Mesenchymal stem cell (in vitro differentiated cells and primary cell): ENCODE data around the gene SDR39U1.
"Not testable (repeated sequence)": the region's sequence is repeated elsewhere in the genome, so short reads cannot be mapped to it uniquely, and the experiment has no call there.

Experiments
- DNase-seq: peaks from one replicate; pipeline ENCODE4 v3.0.0-alpha.2; 2013
- H2AFZ ChIP-seq: one replicate; pipeline ENCODE4 v1.6.1; 2013; ENCODE audit warnings: low read depth, mild to moderate bottlenecking, control low read depth, inconsistent platforms, low read length, moderate library complexity
- H2AK5ac ChIP-seq: 2 replicates; pipeline ENCODE4 v1.6.1; 2013; ENCODE audit warnings: low read length, moderate library complexity, mild to moderate bottlenecking, inconsistent platforms; ENCODE audit not compliant: severe bottlenecking
- H2BK120ac ChIP-seq: one replicate; pipeline ENCODE4 v1.6.1; 2013; ENCODE audit warnings: low read depth, mild to moderate bottlenecking, inconsistent platforms, low read length, moderate library complexity
- H2BK12ac ChIP-seq, 2 experiments: one replicate each; pipeline ENCODE4 v1.6.1; 2013; ENCODE audit warnings: inconsistent platforms in 2 of 2, low read length in 2 of 2, mild to moderate bottlenecking in 2 of 2, moderate library complexity in 2 of 2, control low read depth in 1 of 2
- H2BK15ac ChIP-seq: one replicate; pipeline ENCODE4 v1.6.1; 2013; ENCODE audit warnings: mild to moderate bottlenecking, low read depth, inconsistent platforms; ENCODE audit not compliant: poor library complexity, severe bottlenecking
- H2BK5ac ChIP-seq: 2 replicates; pipeline ENCODE4 v1.6.1; 2013; ENCODE audit warnings: low read depth, mild to moderate bottlenecking, low read length, control low read depth, inconsistent platforms; ENCODE audit not compliant: poor library complexity, severe bottlenecking
- H3K14ac ChIP-seq, 2 experiments: one replicate each; pipeline ENCODE4 v1.6.1; 2013; ENCODE audit warnings: inconsistent platforms in 2 of 2, low read length in 2 of 2, control low read depth in 1 of 2, mild to moderate bottlenecking in 1 of 2, moderate library complexity in 1 of 2
- H3K18ac ChIP-seq, 2 experiments: one replicate each; pipeline ENCODE4 v1.6.1; 2013; ENCODE audit warnings: inconsistent platforms in 2 of 2, low read length in 2 of 2, control low read depth in 1 of 2, low read depth in 1 of 2, mild to moderate bottlenecking in 1 of 2
- H3K23ac ChIP-seq, 2 experiments: one replicate each; pipeline ENCODE4 v1.6.1; 2013; ENCODE audit warnings: inconsistent platforms in 2 of 2, low read length in 2 of 2, mild to moderate bottlenecking in 2 of 2, moderate library complexity in 2 of 2, control low read depth in 1 of 2
- H3K27ac ChIP-seq: 2 replicates; pipeline ENCODE4 v1.5.1; 2013; ENCODE audit warnings: mild to moderate bottlenecking, moderate library complexity, low read length, control low read depth, inconsistent platforms; ENCODE audit not compliant: poor library complexity, severe bottlenecking
- H3K27me3 ChIP-seq, 2 experiments: 2 replicates each; pipeline versions ENCODE4 v1.6.1 to v1.7.0; 2013; ENCODE audit warnings: low read length in 2 of 2, mild to moderate bottlenecking in 2 of 2, moderate library complexity in 2 of 2, control low read depth in 1 of 2, inconsistent platforms in 1 of 2; ENCODE audit not compliant: control insufficient read depth in 1 of 2, insufficient read depth in 1 of 2
- H3K36me3 ChIP-seq, 2 experiments: 2 replicates each; pipeline versions ENCODE4 v1.6.1 to v1.7.0; 2013; ENCODE audit warnings: low read length in 2 of 2, control low read depth in 1 of 2, inconsistent platforms in 1 of 2, low read depth in 1 of 2, mild to moderate bottlenecking in 1 of 2; ENCODE audit not compliant: insufficient read depth in 2 of 2, control insufficient read depth in 1 of 2
- H3K4ac ChIP-seq, 2 experiments: one replicate each; pipeline ENCODE4 v1.6.1; 2013; ENCODE audit warnings: inconsistent platforms in 2 of 2, low read length in 2 of 2, mild to moderate bottlenecking in 2 of 2, moderate library complexity in 2 of 2, control low read depth in 1 of 2, low read depth in 1 of 2
- H3K4me1 ChIP-seq: 2 replicates; pipeline ENCODE4 v1.6.1; 2013; ENCODE audit warnings: low read depth, low read length, control low read depth; ENCODE audit not compliant: control insufficient read depth, insufficient read depth
- H3K4me2 ChIP-seq: 2 replicates; pipeline ENCODE4 v1.6.1; 2013; ENCODE audit warnings: low read length, mild to moderate bottlenecking, inconsistent platforms; ENCODE audit not compliant: poor library complexity, severe bottlenecking
- H3K4me3 ChIP-seq, 2 experiments: 2 replicates each; pipeline versions ENCODE4 v1.5.1 to v1.7.0; 2013; ENCODE audit warnings: low read length in 2 of 2, mild to moderate bottlenecking in 2 of 2, control low read depth in 1 of 2, low read depth in 1 of 2; ENCODE audit not compliant: insufficient read depth in 1 of 2
- H3K79me1 ChIP-seq: replicated peaks from 2 replicates; pipeline ENCODE4 v1.6.1; 2013; ENCODE audit warnings: mild to moderate bottlenecking, control low read depth, low read length, inconsistent platforms; ENCODE audit not compliant: poor library complexity, severe bottlenecking
- H3K9ac ChIP-seq: 2 replicates; pipeline ENCODE4 v1.7.0; 2013; ENCODE audit warnings: mild to moderate bottlenecking, low read length, moderate library complexity
- H3K9me3 ChIP-seq: 2 replicates; pipeline ENCODE4 v1.7.0; 2013; ENCODE audit warnings: mild to moderate bottlenecking, low read length; ENCODE audit not compliant: control insufficient read depth
- H4K8ac ChIP-seq: one replicate; pipeline ENCODE4 v1.6.1; 2013; ENCODE audit warnings: inconsistent platforms, mild to moderate bottlenecking, low read length, moderate library complexity
- H4K91ac ChIP-seq: one replicate; pipeline ENCODE4 v1.6.1; 2013; ENCODE audit warnings: mild to moderate bottlenecking, low read length, inconsistent platforms
- WGBS: methylation state at CpG from one replicate; pipeline ENCODE4 v1.1.7; 2013; ENCODE audit warnings: mixed read lengths; 5-methylcytosine and 5-hydroxymethylcytosine counted together

SDR39U1 gene

DNA sequence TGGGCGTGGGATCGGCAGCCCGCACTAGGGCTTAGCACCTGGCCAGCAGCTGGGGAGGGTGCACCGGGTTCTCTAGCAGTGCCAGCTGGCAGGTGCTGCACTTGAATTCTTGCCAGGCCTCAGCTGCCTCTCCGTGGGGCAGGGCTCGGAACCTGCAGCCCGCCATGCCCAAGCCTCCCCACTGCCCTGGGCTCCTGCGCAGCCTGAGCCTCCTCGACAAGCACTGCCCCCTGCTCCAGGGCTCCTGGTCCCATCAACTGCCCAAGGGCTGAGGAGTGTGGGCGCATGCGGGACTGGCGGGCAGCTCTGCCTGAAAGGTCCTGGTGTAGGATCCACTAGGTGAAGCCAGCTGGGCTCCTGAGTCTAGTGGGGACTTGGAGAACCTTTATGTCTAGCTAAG, 30.6 kb upstream of the SDR39U1 start:
- no peak overlapping the region for H3K9ac ChIP-seq
- H3K27ac ChIP-seq: no peak overlapping the region
- H3K4ac ChIP-seq: no peak overlapping the region
- H3K4me3 ChIP-seq: no peak overlapping the region
- no peaks in the 10 kb centered on the region for H3K27me3 ChIP-seq
- H3K36me3 ChIP-seq: no peaks in the 10 kb centered on the region
- H3K4me2 ChIP-seq: no peak overlapping the region
- H2AFZ ChIP-seq: no peak overlapping the region
- no peak overlapping the region for H3K23ac ChIP-seq
- no peak overlapping the region for H3K18ac ChIP-seq
- H4K8ac ChIP-seq: no peak overlapping the region
- DNase-seq: no peak
- H3K14ac ChIP-seq: no peak overlapping the region
- H2AK5ac ChIP-seq: no peak overlapping the region
- WGBS: 66% methylated on average over 10 of the region's 12 CpGs
- no peak overlapping the region for H2BK15ac ChIP-seq
- H3K9me3 ChIP-seq: no peaks in the 10 kb centered on the region
- H3K79me1 ChIP-seq: no peaks in the 10 kb centered on the region
- no peaks in the 10 kb centered on the region for H3K4me1 ChIP-seq
- H2BK12ac ChIP-seq: no peak overlapping the region
- H4K91ac ChIP-seq: no peak overlapping the region
- H2BK5ac ChIP-seq: no peak overlapping the region
- H2BK120ac ChIP-seq: no peak overlapping the region

DNA sequence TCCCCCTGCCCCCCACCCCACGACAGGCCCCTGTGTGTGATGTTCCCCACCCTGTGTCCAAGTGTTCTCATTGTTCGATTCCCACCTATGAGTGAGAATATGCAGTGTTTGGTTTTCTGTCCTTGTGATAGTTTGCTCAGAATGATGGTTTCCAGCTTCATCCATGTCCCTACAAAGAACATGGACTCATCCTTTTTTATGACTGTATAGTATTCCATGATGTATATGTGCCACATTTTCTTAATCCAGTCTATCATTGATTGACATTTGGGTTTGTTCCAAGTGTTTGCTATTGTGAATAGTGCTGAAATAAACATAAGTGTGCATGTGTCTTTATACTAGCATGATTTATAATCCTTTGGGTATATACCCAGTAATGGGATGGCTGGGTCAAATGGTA, 27.9 kb upstream of the SDR39U1 start:
- not testable (repeated sequence) for H3K9me3 ChIP-seq, H3K23ac ChIP-seq, H2AFZ ChIP-seq, H3K4me3 ChIP-seq, H3K4me1 ChIP-seq, H2BK12ac ChIP-seq, H3K79me1 ChIP-seq, H4K91ac ChIP-seq, H3K27ac ChIP-seq, H3K4ac ChIP-seq, DNase-seq, H3K9ac ChIP-seq, H3K27me3 ChIP-seq, H3K14ac ChIP-seq, H3K18ac ChIP-seq, H2BK15ac ChIP-seq, H3K4me2 ChIP-seq, H2BK5ac ChIP-seq, H4K8ac ChIP-seq, H2AK5ac ChIP-seq, H2BK120ac ChIP-seq, H3K36me3 ChIP-seq
- no CpG with 5 or more reads among the region's 2 CpGs for WGBS

DNA sequence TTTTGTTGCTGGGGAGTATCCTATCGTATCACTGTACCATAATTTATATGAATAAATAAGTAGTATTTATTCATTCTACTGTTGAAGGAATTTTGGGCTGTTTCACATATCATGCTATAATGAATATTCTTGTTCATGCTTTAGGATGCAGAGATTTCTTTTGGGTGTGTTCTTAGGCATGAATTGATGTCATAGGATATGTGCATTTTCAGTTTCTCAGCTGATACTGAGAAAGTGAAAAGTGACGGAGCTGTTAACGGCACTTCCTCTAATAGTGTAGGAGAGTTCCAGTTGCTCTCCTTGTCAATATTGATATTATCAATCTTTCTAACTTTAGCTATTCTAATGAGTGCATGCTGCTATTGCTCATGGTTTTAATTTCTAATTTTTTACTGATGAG, 23.2 kb upstream of the SDR39U1 start:
- Histone ChIP-seq H3K27me3 (no peaks in the 10 kb centered on the region), H3K4ac (no peak overlapping the region), H2BK5ac (no peak overlapping the region), H2AFZ (no peak overlapping the region), H3K4me1 (no peaks in the 10 kb centered on the region), H2BK12ac (no peak overlapping the region), H2AK5ac (no peak overlapping the region), H2BK120ac (no peak overlapping the region), H3K27ac (no peak overlapping the region), H4K91ac (no peak overlapping the region), H4K8ac (no peak overlapping the region), H3K23ac (no peak overlapping the region), H2BK15ac (no peak overlapping the region), H3K14ac (no peak overlapping the region), H3K4me2 (no peak overlapping the region), H3K4me3 (no peak overlapping the region), H3K36me3 (no peaks in the 10 kb centered on the region), H3K9me3 (no peaks in the 10 kb centered on the region), H3K9ac (no peak overlapping the region), H3K79me1 (no peaks in the 10 kb centered on the region), H3K18ac (no peak overlapping the region)
- no CpG with 5 or more reads among the region's 3 CpGs for WGBS
- no peak for DNase-seq

DNA sequence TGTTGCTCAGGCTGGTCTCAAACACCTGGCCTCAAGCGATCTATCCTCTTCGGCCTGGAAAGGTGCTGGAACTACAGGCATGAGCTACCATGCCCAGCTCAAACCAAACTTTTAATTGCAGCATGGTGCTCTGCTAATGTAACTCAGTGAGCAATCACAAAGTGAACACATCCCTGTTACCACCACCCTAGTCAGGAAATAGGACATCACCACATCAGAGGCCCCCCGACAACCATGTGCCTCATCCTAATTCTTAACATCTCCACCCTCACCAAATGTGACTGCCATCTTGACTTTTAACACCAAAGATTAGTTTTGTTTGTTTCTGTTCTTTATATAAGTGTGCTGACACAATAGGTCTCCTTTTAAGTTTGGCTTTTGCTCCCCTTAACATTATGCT, 22.8 kb upstream of the SDR39U1 start:
- Histone ChIP-seq H3K36me3 (no peaks in the 10 kb centered on the region), H2BK120ac (no peak overlapping the region), H2BK12ac (no peak overlapping the region), H2AFZ (no peak overlapping the region), H2AK5ac (no peak overlapping the region), H3K23ac (no peak overlapping the region), H3K9ac (no peak overlapping the region), H4K8ac (no peak overlapping the region), H4K91ac (no peak overlapping the region), H3K4ac (no peak overlapping the region), H3K14ac (no peak overlapping the region), H2BK5ac (no peak overlapping the region), H3K79me1 (no peaks in the 10 kb centered on the region), H3K4me2 (no peak overlapping the region), H3K4me1 (no peaks in the 10 kb centered on the region), H3K18ac (no peak overlapping the region), H2BK15ac (no peak overlapping the region), H3K27me3 (no peaks in the 10 kb centered on the region), H3K27ac (no peak overlapping the region), H3K4me3 (no peak overlapping the region), H3K9me3 (no peaks in the 10 kb centered on the region)
- DNase-seq: no peak
- 100% methylated on average over 3 of the region's 3 CpGs for WGBS
